HG03097 (cell line): Measurements from ENCODE around the gene SOBP.

ENCODE experiments used
- ATAC-seq: cut with Tn5 transposase; IDR thresholded peaks from one replicate; pipeline ENCODE4 v1.9.1; 2021; ENCODE audit not compliant: unreplicated experiment, low FRiP score

Gene SOBP

GRCh38 chr6:107485157-107485556, 4.8 kb upstream of the SOBP start:
- ATAC-seq, result no peak

GRCh38 chr6:107488174-107488874, 1.6 kb upstream of the SOBP start:
- no peak for ATAC-seq

- no peak for ATAC-seq
These were observed 862 bp upstream of the SOBP start for GRCh38 chr6:107488875-107489635.

GRCh38 chr6:107490566-107491137, 735 bp downstream of the SOBP start:
- no peak for ATAC-seq

GRCh38 chr6:107491138-107491609, 1.3 kb downstream of the SOBP start:
- ATAC-seq, result no peak

- no peak for ATAC-seq
These were observed 2.1 kb downstream of the SOBP start for GRCh38 chr6:107491760-107492660.

GRCh38 chr6:107493158-107494057, 3.5 kb downstream of the SOBP start:
- ATAC-seq, result no peak

GRCh38 chr6:107495196-107495643, 5.3 kb downstream of the SOBP start:
- no peak for ATAC-seq

GRCh38 chr6:107495971-107496370, 6.1 kb downstream of the SOBP start:
- no peak for ATAC-seq

- no peak for ATAC-seq
These were observed 7.2 kb downstream of the SOBP start for GRCh38 chr6:107496892-107497684.

- ATAC-seq, result no peak
These were observed 14.5 kb downstream of the SOBP start for GRCh38 chr6:107504270-107505026.

GRCh38 chr6:107506145-107506544, 16.2 kb downstream of the SOBP start:
- ATAC-seq, result no peak

- ATAC-seq, result no peak
These were observed 19.6 kb downstream of the SOBP start for GRCh38 chr6:107509506-107509905.

- ATAC-seq, result no peak
These were observed 20.2 kb downstream of the SOBP start for GRCh38 chr6:107510108-107510507.

- ATAC-seq, result no peak
These were observed 21.6 kb downstream of the SOBP start for GRCh38 chr6:107511511-107511993.

- ATAC-seq, result no peak
These were observed 23.3 kb downstream of the SOBP start for GRCh38 chr6:107513214-107513613.

- no peak for ATAC-seq
These were observed 26.0 kb downstream of the SOBP start for GRCh38 chr6:107515955-107516354.

GRCh38 chr6:107517274-107517673, 27.4 kb downstream of the SOBP start:
- no peak for ATAC-seq
